Vagina (tissue), 2 donors: ENCODE data around the gene NELL1.

Source experiments
- POLR2A ChIP-seq, 2 donors: fragments of 450-650 bp; IDR thresholded peaks; one replicate each; pipeline ENCODE4 v1.6.1; 2017; ENCODE audit warnings: antibody characterized with exemption in 2 of 2, mild to moderate bottlenecking in 2 of 2, moderate library complexity in 2 of 2
- TF ChIP-seq, protein P1 (sequence below), 3 experiments: fragments of 450-650 bp in 2 of 3; fragments of 200-600 bp in 1 of 3; sonication (generic) in 1 of 3; IDR thresholded peaks; one replicate each; pipeline ENCODE4 v1.5.1; 2017 to 2019; ENCODE audit warnings: antibody characterized with exemption in 3 of 3, mild to moderate bottlenecking in 2 of 3, moderate library complexity in 2 of 3

DNA sequence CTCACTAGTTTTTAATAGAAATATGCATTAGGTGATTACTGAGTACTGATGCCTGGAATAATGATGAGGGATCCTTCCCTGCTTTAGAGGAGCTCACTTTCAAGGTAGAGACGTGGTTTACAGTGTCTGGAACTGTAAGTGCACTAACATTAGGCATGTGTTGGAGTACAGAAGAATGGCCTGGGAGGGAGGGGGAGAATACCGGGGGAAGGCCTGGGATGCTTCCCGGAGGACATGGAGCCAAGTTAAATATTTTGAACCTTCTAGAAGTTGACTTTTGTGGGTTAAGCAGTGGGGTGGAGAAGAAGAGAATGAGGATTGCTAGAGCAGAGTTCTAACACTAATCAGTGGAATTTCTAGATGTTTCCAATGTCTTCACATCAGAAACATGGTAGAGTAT lies 261.6 kb downstream of the NELL1 start:
- TF ChIP-seq, protein P1, sequence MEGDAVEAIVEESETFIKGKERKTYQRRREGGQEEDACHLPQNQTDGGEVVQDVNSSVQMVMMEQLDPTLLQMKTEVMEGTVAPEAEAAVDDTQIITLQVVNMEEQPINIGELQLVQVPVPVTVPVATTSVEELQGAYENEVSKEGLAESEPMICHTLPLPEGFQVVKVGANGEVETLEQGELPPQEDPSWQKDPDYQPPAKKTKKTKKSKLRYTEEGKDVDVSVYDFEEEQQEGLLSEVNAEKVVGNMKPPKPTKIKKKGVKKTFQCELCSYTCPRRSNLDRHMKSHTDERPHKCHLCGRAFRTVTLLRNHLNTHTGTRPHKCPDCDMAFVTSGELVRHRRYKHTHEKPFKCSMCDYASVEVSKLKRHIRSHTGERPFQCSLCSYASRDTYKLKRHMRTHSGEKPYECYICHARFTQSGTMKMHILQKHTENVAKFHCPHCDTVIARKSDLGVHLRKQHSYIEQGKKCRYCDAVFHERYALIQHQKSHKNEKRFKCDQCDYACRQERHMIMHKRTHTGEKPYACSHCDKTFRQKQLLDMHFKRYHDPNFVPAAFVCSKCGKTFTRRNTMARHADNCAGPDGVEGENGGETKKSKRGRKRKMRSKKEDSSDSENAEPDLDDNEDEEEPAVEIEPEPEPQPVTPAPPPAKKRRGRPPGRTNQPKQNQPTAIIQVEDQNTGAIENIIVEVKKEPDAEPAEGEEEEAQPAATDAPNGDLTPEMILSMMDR (IDR thresholded peaks at IDR 0.05) = no peak
- no peak for TF ChIP-seq POLR2A (IDR thresholded peaks at IDR 0.05)
